ENCODE results near the gene TMEM200A.

DNA sequence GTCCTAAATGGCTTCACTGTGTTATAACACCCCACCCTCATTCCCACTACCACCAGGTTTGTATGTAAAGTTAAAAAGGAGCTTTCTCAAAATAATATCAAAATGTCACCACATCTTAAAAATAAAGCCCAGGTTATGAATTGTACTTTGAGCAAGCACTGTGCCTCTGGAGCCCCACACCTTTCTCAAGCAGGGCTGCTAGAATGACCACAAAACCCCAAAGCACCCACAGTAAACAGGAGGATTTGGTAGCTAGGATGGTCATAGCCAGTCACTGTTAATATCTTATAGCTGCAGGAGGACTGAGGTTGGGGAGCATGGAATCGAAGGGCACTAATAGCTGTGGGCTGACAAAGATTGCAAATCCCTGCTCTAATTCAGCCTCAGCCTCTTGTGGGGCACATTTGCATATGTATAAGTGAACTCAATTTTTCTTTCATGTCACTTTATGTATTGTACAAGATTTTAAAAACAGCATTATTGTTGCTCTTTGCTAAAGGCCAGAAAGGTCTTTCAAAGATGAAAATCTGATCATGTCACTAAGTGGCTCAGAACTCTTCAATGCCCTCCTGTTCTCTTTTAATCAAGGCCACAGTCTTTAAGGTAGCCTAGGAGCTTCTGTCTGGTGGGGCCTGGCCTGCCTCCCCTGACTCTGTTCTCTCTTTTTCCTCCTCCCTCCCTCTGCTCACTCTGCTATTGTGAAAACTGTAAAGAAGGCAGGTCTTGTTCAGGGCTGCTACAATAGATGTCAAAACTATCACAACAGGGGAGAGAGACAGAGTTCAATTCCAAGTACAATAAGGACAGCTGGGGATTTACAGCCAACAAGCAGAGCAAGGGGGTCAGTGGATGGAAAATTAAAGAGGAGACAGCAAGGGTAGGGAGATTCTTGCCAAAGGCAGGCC lies 101.6 kb downstream of the TMEM200A start:
- no peak for TF ChIP-seq POLR2A (IDR thresholded peaks at IDR 0.05; ENCODE audit: control extremely low read depth in 1 of 2, low read depth in 2 of 2, low read length in 2 of 2)
- TF ChIP-seq TAF1 (IDR thresholded peaks at IDR 0.05; ENCODE audit: low read depth, low read length), result no peak
- no peak for TF ChIP-seq YY1 (IDR thresholded peaks at IDR 0.05; ENCODE audit: low read depth, low read length)
- TF ChIP-seq RFX5 (IDR thresholded peaks at IDR 0.05; ENCODE audit: borderline replicate concordance, low read depth, low read length), result no peak
